GM12891 (cell line): ENCODE results near the gene TLR7.

Experiments used
- PAX5 ChIP-seq: IDR thresholded peaks from 2 replicates; pipeline ENCODE4 v1.6.1; 2011; ENCODE audit warnings: low read length, moderate library complexity, mild to moderate bottlenecking; ENCODE audit not compliant: insufficient read depth, severe bottlenecking
- POLR2A ChIP-seq: IDR thresholded peaks from 2 replicates; pipeline ENCODE4 v1.6.1; 2011; ENCODE audit warnings: low read depth, low read length, control low read depth
- POLR2AphosphoS5 ChIP-seq: IDR thresholded peaks from 2 replicates; pipeline ENCODE4 v1.6.1; 2011; ENCODE audit warnings: low read depth, low read length, control low read depth
- POU2F2 ChIP-seq: IDR thresholded peaks from 2 replicates; pipeline ENCODE4 v1.6.1; 2011; ENCODE audit warnings: low read depth, mild to moderate bottlenecking, control low read depth, low read length, moderate library complexity
- SPI1 ChIP-seq: IDR thresholded peaks from 2 replicates; pipeline ENCODE4 v1.6.1; 2011; ENCODE audit warnings: low read depth, low read length, control low read depth
- TAF1 ChIP-seq: IDR thresholded peaks from 2 replicates; pipeline ENCODE4 v1.6.1; 2011; ENCODE audit warnings: low read depth, low read length, control low read depth

- TF ChIP-seq POLR2A (no peak), TAF1 (no peak), POLR2AphosphoS5 (no peak), SPI1 (no peak), PAX5 (no peak), POU2F2 (no peak)
Observed at GRCh38 chrX:12819222-12819621, 47.6 kb upstream of the TLR7 start.
